Psoas muscle (tissue), 8 donors: Measurements from ENCODE around the gene FARP2. TPM values are rescaled to one million over a fixed set of nuclear protein-coding genes. Genes with fewer than 3 reads are reported as not detected.
"Not testable (repeated sequence)": the region's sequence is repeated elsewhere in the genome, so short reads cannot be mapped to it uniquely, and the experiment has no call there.

Experiments used
- ATAC-seq, 4 donors: fragments of 200-7000 bp; cut with Tn5 transposase; one replicate each; pipeline ENCODE4 v1.9.1; 2020; ENCODE audit warnings: moderate library complexity in 3 of 4, mild to moderate bottlenecking in 2 of 4
- DNase-seq, 2 donors: peaks; one replicate each; pipeline ENCODE4 v3.0.0-alpha.2; 2020
- H3K27ac ChIP-seq: fragments of 200-600 bp; one replicate; pipeline ENCODE4 v1.8.0; 2022
- H3K27me3 ChIP-seq, 3 donors: fragments of 200-600 bp in 1 of 3; one replicate each; pipeline versions ENCODE4 v1.6.1 to v1.8.0; 2013 to 2022; ENCODE audit warnings: low read length in 2 of 3, mild to moderate bottlenecking in 2 of 3, moderate library complexity in 1 of 3; ENCODE audit not compliant: insufficient read depth in 3 of 3
- H3K36me3 ChIP-seq, 2 donors: fragments of 200-600 bp in 1 of 2; one replicate each; pipeline versions ENCODE4 v1.6.1 to v1.8.0; 2013 to 2022; ENCODE audit warnings: low read depth in 1 of 2, mild to moderate bottlenecking in 1 of 2, moderate library complexity in 1 of 2; ENCODE audit not compliant: insufficient read depth in 1 of 2
- H3K4me1 ChIP-seq: fragments of 200-600 bp; one replicate; pipeline ENCODE4 v1.8.0; 2022
- H3K4me3 ChIP-seq: fragments of 200-600 bp; one replicate; pipeline ENCODE4 v1.8.0; 2022; ENCODE audit warnings: mild to moderate bottlenecking
- H3K9me3 ChIP-seq: fragments of 200-600 bp; one replicate; pipeline ENCODE4 v1.8.0; 2022
- CTCF ChIP-seq: fragments of 200-600 bp; IDR thresholded peaks from one replicate; pipeline ENCODE4 v1.8.0; 2022; ENCODE audit warnings: antibody characterized with exemption
- WGBS, 3 donors: extraction: QIAGEN DNeasy Blood & Tissue Kit; methylation state at CpG; one replicate each; pipeline versions ENCODE4 v1.1.6 to v1.1.7; 2013; 5-methylcytosine and 5-hydroxymethylcytosine counted together
- intact Hi-C, 2 donors: fragments of 100-400 bp; cut with DNase I; formaldehyde crosslinking; loops; one replicate each; pipeline versions ENCODE4 v1.11.0 to v1.14.2; 2022
- polyA plus RNA-seq, 3 donors: library from polyadenylated mRNA; stranded (reverse); fragments of 200-250 nt; gene quantifications; one replicate each; pipeline ENCODE4 v1.2.3, GENCODE V29; 2013
- total RNA-seq, 4 donors: library from RNA; stranded (reverse); fragmentation: NEBNext Ultra II Directional in 2 of 4; extraction: Animal tissue kit (Norgen Biotek cat#: 25700) in 2 of 4; gene quantifications; one replicate each; pipeline versions ENCODE4 v1.2.1 to v1.2.4, GENCODE V29; 2021 to 2023
- donor health status: healthy with polysubstance abuse.
- donor health status: DM: no; HTN: no; CAD: no; lungs with moderate emphysema.
- donor health status: Bipolar disorder and iron deficiency.
- donor health status: healthy.
- donor health status: DM: yes; HTN: yes; CAD: no.
- donor health status: DM: no; HTN: no; CAD: no.
- donor health status: DM: no; HTN: no; CAD: no.
- donor health status: DM: yes; HTN: yes; CAD: no.

Gene FARP2
- total and polyA plus RNA-seq, 7 donors, result 5.8 to 18.4 (median 17.4) TPM

DNA sequence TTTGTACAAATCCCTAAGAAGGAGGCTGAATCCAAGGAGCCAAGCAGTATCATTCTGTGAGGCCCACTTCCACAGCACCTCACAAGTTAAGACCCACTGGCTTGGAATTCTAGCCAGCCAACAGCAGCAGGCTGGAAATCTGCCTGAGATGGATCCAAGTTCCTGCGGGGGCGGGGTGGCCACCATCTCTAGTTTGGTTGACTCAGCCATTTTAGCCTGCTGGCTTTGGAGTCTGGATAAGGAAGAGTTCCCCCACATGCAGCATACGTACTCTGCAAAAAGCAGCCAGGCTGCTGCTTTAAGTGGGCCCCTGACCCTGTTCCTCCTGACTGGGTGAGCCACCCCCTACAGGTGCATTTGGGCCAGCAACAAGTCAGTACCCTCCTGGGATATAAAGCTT lies 65.2 kb downstream of the FARP2 start:
- TF ChIP-seq CTCF, result no peak
- Histone ChIP-seq H3K27ac (no peak overlapping the region), H3K36me3 (peaks cover 4 to 51% of the 10 kb centered on the region in 2 donors), H3K27me3 (no peaks in the 10 kb centered on the region), H3K9me3 (peaks cover 14% of the 10 kb centered on the region), H3K4me1 (no peaks in the 10 kb centered on the region), H3K4me3 (no peak overlapping the region)
- DNase-seq (no peak), ATAC-seq (no peak)
- WGBS, 3 donors, result 81 to 95% (median 89%) methylated on average over 3 of the region's 3 CpGs
- intact Hi-C loops, result no loop called here

GRCh38 chr2:241421942-241422341 lies 65.9 kb downstream of the FARP2 start:
- DNase-seq, ATAC-seq, H3K27ac ChIP-seq, intact Hi-C loops, H3K4me1 ChIP-seq, H3K27me3 ChIP-seq, H3K4me3 ChIP-seq: not testable (repeated sequence)
- H3K9me3 ChIP-seq, result peaks cover 14% of the 10 kb centered on the region
- WGBS, 3 donors, result 99% methylated on average over 5 of the region's 5 CpGs
- peaks cover 4 to 45% of the 10 kb centered on the region in 2 donors for H3K36me3 ChIP-seq

- peaks cover 14% of the 10 kb centered on the region for H3K9me3 ChIP-seq
- TF ChIP-seq CTCF, result no peak
- H3K27ac ChIP-seq, result no peak overlapping the region
- DNase-seq (no peak), ATAC-seq (no peak)
- intact Hi-C loops, result no loop called here
- H3K4me1 ChIP-seq, result no peaks in the 10 kb centered on the region
- H3K36me3 ChIP-seq, result peaks cover 4 to 42% of the 10 kb centered on the region in 2 donors
- WGBS, 3 donors, result 95 to 100% (median 95%) methylated on average over 1 of the region's 1 CpG
- H3K4me3 ChIP-seq, result no peak overlapping the region
- H3K27me3 ChIP-seq, result no peaks in the 10 kb centered on the region
Measured at GRCh38 chr2:241422350-241422749, 66.3 kb downstream of the FARP2 start.

GRCh38 chr2:241423489-241423888 lies 67.4 kb downstream of the FARP2 start:
- H3K27ac ChIP-seq, intact Hi-C loops, ATAC-seq, H3K4me1 ChIP-seq, H3K4me3 ChIP-seq, DNase-seq, H3K27me3 ChIP-seq: not testable (repeated sequence)
- Histone ChIP-seq H3K36me3 (peaks cover 4 to 33% of the 10 kb centered on the region in 2 donors), H3K9me3 (peaks cover 14% of the 10 kb centered on the region)
- WGBS, 3 donors, result 97 to 100% (median 100%) methylated on average over 1 of the region's 1 CpG

- intact Hi-C loops, result no loop called here
- TF ChIP-seq CTCF, result no peak
- 24 to 86% (median 34%) methylated on average over 3 of the region's 3 CpGs for WGBS, 3 donors
- DNase-seq, result no peak
- no peaks in the 10 kb centered on the region for H3K27me3 ChIP-seq
- peaks cover 11 to 26% of the 10 kb centered on the region in 2 donors for H3K36me3 ChIP-seq
- no peak overlapping the region for H3K4me3 ChIP-seq
- H3K9me3 ChIP-seq, result peaks cover 14% of the 10 kb centered on the region
- peak in 2 of 4 donors; percentile 41 to 65 for ATAC-seq
- no peaks in the 10 kb centered on the region for H3K4me1 ChIP-seq
- H3K27ac ChIP-seq, result no peak overlapping the region
Measured at GRCh38 chr2:241425368-241425767, 69.3 kb downstream of the FARP2 start.

DNA sequence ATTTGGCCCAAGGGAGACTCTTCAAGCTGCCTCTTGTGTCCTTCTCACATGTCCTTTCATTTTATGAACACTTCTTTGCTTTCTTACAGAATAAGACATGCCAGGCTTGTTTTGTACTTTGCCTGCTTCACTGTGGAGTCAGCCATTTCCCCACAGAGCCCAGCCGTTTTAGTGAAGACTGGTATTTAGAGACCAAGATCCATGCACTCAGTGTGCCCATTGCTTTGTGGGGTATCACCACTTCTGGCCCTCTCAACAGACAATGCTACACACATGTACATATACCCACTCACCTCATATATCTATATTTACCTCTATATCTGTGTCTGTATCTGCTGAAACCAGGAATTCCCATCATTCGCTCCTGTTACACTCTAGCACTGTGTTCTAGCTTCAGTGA lies 74.1 kb downstream of the FARP2 start:
- no peaks in the 10 kb centered on the region for H3K9me3 ChIP-seq
- TF ChIP-seq CTCF, result no peak
- DNase-seq, result no peak
- WGBS, 3 donors, result 91 to 98% (median 93%) methylated on average over 2 of the region's 2 CpGs
- H3K27ac ChIP-seq, result no peak overlapping the region
- no peak overlapping the region for H3K4me3 ChIP-seq
- intact Hi-C loops, result no loop called here
- ATAC-seq, result no peak
- peaks cover 6% of the 10 kb centered on the region for H3K4me1 ChIP-seq
- no peaks in the 10 kb centered on the region for H3K27me3 ChIP-seq
- peaks cover 9 to 54% of the 10 kb centered on the region in 2 donors for H3K36me3 ChIP-seq
